Immature natural killer cell (primary cell): ENCODE results near the gene MAGEA8. TPM values are rescaled to one million over a fixed set of nuclear protein-coding genes. Genes with fewer than 3 reads are reported as not detected.
"Not testable (repeated sequence)": the region's sequence is repeated elsewhere in the genome, so short reads cannot be mapped to it uniquely, and the experiment has no call there.

ENCODE experiments used
- DNase-seq, 3 donors: peaks; one replicate each; pipeline ENCODE4 v3.0.0; 2022; ENCODE audit warnings: mixed read lengths in 1 of 3
- H3K27ac Mint-ChIP-seq, 6 donors: one replicate each; pipeline ENCODE4 v1.8.0; 2020; ENCODE audit warnings: mixed read lengths in 6 of 6, mild to moderate bottlenecking in 5 of 6, inconsistent platforms in 4 of 6, moderate library complexity in 3 of 6
- H3K27me3 Mint-ChIP-seq, 3 donors: one replicate each; pipeline ENCODE4 v1.8.0; 2020 to 2021; ENCODE audit warnings: low read depth in 3 of 3, mild to moderate bottlenecking in 3 of 3, mixed read lengths in 3 of 3, moderate library complexity in 3 of 3, inconsistent platforms in 1 of 3
- H3K36me3 Mint-ChIP-seq, 3 donors: one replicate each; pipeline ENCODE4 v1.8.0; 2020; ENCODE audit warnings: mixed read lengths in 3 of 3, inconsistent platforms in 2 of 3, mild to moderate bottlenecking in 2 of 3
- H3K4me1 Mint-ChIP-seq, 2 donors: one replicate each; pipeline ENCODE4 v1.8.0; 2020; ENCODE audit warnings: inconsistent platforms in 2 of 2, mild to moderate bottlenecking in 2 of 2, mixed read lengths in 2 of 2, moderate library complexity in 1 of 2
- H3K4me3 Mint-ChIP-seq, 5 donors: one replicate each; pipeline ENCODE4 v1.8.0; 2020; ENCODE audit warnings: mild to moderate bottlenecking in 5 of 5, mixed read lengths in 5 of 5, inconsistent platforms in 3 of 5, moderate library complexity in 3 of 5
- H3K9me3 Mint-ChIP-seq, 6 donors: one replicate each; pipeline ENCODE4 v1.8.0; 2020; ENCODE audit warnings: mild to moderate bottlenecking in 6 of 6, mixed read lengths in 6 of 6, inconsistent platforms in 4 of 6, moderate library complexity in 3 of 6
- polyA plus RNA-seq, 3 donors: library from polyadenylated mRNA; unstranded; fragments of 300-500 nt; fragmentation: Illumina TruSeq; gene quantifications; one replicate each; pipeline ENCODE4 v1.2.3, GENCODE V29; 2021

The MAGEA8 gene
- polyA plus RNA-seq, 3 donors from 2014 or later: not detected

DNA sequence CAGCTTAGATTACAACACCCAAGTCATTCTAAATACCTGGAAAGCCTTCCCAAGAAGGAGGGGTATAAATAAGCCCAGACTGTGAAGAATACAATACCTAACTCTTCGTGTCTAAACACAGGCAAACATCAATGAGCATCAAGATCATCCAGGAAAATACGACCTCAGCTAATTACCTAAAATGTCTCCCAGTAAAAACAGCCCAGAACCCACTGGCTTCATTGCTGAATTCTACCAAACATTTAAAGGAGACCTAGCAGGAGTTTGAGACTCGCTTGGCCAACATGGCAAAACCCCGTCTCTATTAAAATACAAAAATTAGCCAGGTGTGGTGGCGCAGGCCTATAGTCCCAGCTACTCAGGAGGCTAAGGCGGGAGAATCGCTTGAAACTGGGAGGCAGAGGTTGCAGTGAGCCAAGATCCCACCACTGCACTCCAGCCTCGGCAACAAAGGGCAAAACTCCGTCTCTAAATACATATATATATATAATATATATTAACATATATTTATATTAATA lies 29.3 kb downstream of the MAGEA8 start:
- H3K9me3 Mint-ChIP-seq: peaks cover 0 to 7% (median 0%) of the 10 kb centered on the region in 6 donors
- H3K4me3 Mint-ChIP-seq: no peak overlapping the region
- DNase-seq: no peak
- H3K36me3 Mint-ChIP-seq: peaks cover 0 to 3% (median 0%) of the 10 kb centered on the region in 3 donors
- H3K27ac Mint-ChIP-seq: peak overlapping the region in 2 of 6 donors; percentile 52 to 73
- H3K27me3 Mint-ChIP-seq: peaks cover 5 to 13% (median 11%) of the 10 kb centered on the region in 3 donors
- H3K4me1 Mint-ChIP-seq: no peaks in the 10 kb centered on the region

- no peak for DNase-seq
- peaks cover 1 to 6% (median 5%) of the 10 kb centered on the region in 3 donors for H3K27me3 Mint-ChIP-seq
- H3K27ac Mint-ChIP-seq: peak overlapping the region in 1 of 6 donors; percentile 33
- peaks cover 0 to 6% (median 0%) of the 10 kb centered on the region in 6 donors for H3K9me3 Mint-ChIP-seq
- peaks cover 0 to 3% (median 0%) of the 10 kb centered on the region in 3 donors for H3K36me3 Mint-ChIP-seq
- peaks cover 0 to 1% of the 10 kb centered on the region in 2 donors for H3K4me1 Mint-ChIP-seq
- no peak overlapping the region for H3K4me3 Mint-ChIP-seq
Measured at GRCh38 chrX:149916745-149917392, 35.9 kb downstream of the MAGEA8 start.

GRCh38 chrX:149923836-149924235 lies 42.9 kb downstream of the MAGEA8 start:
- H3K4me3 Mint-ChIP-seq, H3K9me3 Mint-ChIP-seq, H3K4me1 Mint-ChIP-seq, H3K36me3 Mint-ChIP-seq, H3K27me3 Mint-ChIP-seq, H3K27ac Mint-ChIP-seq, DNase-seq: not testable (repeated sequence)

GRCh38 chrX:149924434-149924833 lies 43.5 kb downstream of the MAGEA8 start:
- H3K27me3 Mint-ChIP-seq, H3K4me3 Mint-ChIP-seq, DNase-seq, H3K4me1 Mint-ChIP-seq, H3K36me3 Mint-ChIP-seq, H3K27ac Mint-ChIP-seq, H3K9me3 Mint-ChIP-seq: not testable (repeated sequence)

DNA sequence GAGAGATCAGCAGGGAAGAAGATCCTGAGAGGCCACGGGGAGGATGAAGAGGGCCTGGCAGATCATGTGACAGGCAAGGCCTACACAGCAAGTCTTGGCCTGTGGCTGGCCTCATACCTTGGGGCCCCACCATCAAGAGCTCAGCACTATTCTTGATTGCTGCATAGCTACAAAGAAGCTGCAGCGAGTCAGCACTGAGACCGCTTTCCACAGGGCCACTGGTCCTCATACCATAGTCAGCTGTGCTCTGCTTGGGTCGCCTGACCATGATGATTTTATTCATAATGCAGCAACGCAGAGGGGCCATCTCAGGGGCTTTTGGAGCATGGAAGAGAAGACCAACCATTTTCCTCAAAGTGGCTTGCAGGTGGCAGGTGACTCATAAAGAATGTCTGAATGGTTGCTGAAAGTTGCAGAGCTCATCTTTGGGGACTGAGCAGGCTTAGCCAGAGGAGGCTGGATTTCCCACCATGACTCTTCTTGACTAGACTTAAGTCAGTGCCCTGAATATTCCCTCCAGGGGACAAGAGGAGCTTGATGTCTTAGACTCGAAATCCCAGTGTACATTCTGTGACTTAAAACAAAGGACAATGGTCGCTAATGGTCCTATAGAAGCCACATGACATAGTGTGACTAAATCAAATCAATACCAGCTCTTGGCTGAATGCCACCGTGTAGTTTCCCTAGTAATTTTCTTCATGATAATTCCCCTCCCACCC lies 46.4 kb downstream of the MAGEA8 start:
- not testable (repeated sequence) for H3K27ac Mint-ChIP-seq, DNase-seq, H3K4me3 Mint-ChIP-seq, H3K36me3 Mint-ChIP-seq, H3K4me1 Mint-ChIP-seq, H3K9me3 Mint-ChIP-seq, H3K27me3 Mint-ChIP-seq

DNA sequence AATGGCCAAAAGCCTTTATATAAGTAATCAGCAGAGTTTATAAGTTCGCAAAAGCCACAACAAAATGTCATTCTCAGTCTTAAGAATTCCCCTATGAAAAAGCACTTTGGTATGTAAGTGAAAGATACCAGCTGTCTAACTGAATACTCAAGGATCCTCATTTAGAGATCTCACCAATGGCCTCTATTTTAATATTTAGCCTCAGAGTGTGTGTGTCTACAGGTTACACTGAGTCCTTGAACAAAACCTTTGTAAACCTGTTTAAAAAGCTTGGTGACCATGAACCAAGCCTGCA lies 46.9 kb downstream of the MAGEA8 start:
- not testable (repeated sequence) for H3K27me3 Mint-ChIP-seq, H3K36me3 Mint-ChIP-seq, H3K27ac Mint-ChIP-seq, H3K4me1 Mint-ChIP-seq, H3K9me3 Mint-ChIP-seq, H3K4me3 Mint-ChIP-seq, DNase-seq

DNA sequence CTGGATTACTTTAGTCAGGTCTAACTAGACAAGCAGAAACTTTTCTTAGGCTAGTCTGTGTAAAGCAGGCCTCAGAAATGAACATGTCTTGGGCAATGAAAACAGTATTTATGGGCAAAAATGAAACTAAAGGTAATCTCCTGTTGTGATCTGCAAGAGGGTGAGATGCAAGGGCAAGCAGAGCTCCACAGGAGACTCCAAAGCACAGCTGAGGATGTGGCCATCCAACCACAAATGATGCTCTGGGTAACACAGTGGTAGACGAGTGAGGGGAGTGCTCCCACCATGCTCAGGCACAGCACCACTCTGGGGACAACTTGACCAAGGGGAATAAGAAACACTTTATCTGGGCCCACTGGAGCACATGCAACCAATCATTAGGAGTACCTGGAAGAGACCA lies 47.7 kb downstream of the MAGEA8 start:
- not testable (repeated sequence) for H3K36me3 Mint-ChIP-seq, H3K27ac Mint-ChIP-seq, H3K4me3 Mint-ChIP-seq, H3K9me3 Mint-ChIP-seq, H3K27me3 Mint-ChIP-seq, H3K4me1 Mint-ChIP-seq
- DNase-seq: peak in 2 of 3 donors; percentile 28 to 34

DNA sequence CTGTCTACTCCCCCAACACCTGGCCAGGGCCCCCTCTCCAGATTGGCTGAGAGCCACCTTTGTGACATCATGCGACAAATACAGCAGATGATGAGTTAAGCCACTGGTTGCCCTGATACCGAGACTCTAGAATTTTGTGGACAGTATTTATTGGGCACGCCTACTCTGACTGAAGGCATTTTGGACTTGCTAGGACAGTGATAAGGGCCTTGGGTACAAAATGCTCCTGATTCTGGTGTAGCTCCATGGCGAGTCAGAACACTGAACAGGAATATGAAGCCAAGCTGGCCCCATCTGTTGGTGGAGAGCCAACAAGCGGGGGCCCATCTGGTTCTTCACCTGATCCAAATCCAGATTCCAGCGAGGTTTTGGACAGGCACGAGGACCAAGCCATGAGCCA lies 48.4 kb downstream of the MAGEA8 start, which contains the start of gene HSFX4:
HSFX4 (plus strand) TSS at position 174 of the 400 bp plus-strand sequence; CDS start at position 246, 72 bp downstream.
- DNase-seq, H3K9me3 Mint-ChIP-seq, H3K36me3 Mint-ChIP-seq, H3K4me3 Mint-ChIP-seq, H3K27me3 Mint-ChIP-seq, H3K4me1 Mint-ChIP-seq, H3K27ac Mint-ChIP-seq: not testable (repeated sequence)

DNA sequence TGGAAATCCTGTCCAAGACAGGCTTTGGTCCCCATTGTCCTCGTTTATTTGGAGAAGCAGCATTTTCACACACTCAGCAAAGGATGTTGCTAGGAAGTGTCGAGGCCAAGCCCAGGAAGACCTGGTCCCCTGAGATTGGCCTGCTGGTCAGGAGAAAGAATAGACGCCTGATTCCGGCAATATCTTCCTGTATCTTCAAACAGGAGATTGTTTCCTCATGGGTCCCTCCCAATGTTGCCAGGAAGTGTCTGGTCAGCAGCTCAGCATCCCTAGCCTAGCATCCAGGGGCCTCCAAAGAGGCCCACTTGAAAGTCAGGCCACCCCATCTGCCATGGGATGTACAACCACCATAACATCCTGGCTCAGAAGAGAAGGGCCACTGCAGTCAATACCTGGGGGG lies 50.4 kb downstream of the MAGEA8 start:
- DNase-seq, H3K27ac Mint-ChIP-seq, H3K4me1 Mint-ChIP-seq, H3K36me3 Mint-ChIP-seq, H3K27me3 Mint-ChIP-seq, H3K9me3 Mint-ChIP-seq, H3K4me3 Mint-ChIP-seq: not testable (repeated sequence)

DNA sequence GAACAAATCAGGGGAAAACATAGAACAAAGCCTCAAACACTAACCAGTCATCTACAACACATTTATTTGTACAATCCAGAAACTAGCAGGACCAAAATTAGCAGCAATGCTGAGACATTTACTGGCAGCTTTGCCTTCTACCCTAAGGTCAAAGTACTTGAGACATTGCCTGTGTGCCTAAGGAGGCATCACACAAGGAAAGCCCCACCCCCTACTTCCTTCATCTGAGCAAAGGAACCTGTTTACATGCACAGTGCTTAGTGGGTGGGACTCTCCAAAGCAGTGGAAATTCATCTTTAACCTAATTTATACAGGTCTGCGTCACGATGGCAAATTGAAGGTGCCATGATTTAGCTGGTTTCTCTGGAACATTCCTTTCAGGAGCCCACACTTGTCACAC lies 51.2 kb downstream of the MAGEA8 start:
- H3K4me3 Mint-ChIP-seq, H3K27me3 Mint-ChIP-seq, H3K9me3 Mint-ChIP-seq, H3K4me1 Mint-ChIP-seq, H3K36me3 Mint-ChIP-seq, H3K27ac Mint-ChIP-seq, DNase-seq: not testable (repeated sequence)

DNA sequence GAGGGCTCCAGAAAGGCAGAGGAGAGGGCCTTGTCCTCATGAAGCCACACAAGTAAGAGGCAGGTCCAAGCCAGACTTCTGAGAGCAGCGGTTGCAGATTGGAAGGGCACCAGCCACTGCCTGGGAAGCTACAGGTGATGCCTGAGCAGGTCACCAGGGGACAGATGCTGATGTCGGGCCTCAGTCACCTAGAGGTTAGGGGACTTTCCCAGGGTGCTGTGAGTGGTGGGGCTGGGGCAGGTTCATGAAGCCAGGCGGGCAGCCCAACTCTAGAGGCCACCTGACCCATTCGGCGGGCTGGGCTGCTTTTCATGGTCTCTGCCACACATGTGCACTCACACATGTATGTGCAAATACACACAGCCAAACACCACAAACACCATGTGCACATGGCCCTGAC lies 52.0 kb downstream of the MAGEA8 start:
- H3K27ac Mint-ChIP-seq, H3K27me3 Mint-ChIP-seq, H3K4me1 Mint-ChIP-seq, DNase-seq, H3K36me3 Mint-ChIP-seq, H3K4me3 Mint-ChIP-seq, H3K9me3 Mint-ChIP-seq: not testable (repeated sequence)

DNA sequence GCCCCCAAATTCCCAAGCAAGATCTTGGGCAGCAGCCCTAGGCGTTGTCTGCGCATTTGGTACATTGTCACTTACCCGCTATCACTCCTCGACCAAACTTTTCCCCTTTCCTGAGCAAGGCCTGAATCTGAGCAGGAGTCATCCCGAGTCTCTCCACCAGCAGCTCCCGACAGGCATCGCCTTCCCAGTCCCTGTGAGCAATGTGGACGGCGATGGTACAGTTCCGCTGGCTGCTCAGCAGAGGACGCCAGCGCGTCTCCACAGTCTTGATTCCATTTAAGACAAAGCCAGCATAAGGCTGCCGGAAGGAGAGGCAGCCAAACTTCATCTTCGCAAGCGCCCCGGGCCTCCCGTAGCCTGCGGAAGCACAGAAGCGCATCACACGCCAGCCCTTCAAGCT lies 52.6 kb downstream of the MAGEA8 start:
- H3K27me3 Mint-ChIP-seq, H3K9me3 Mint-ChIP-seq, H3K4me1 Mint-ChIP-seq, H3K27ac Mint-ChIP-seq, H3K36me3 Mint-ChIP-seq, H3K4me3 Mint-ChIP-seq, DNase-seq: not testable (repeated sequence)
